NCI-H1930 (cell line): ENCODE results near the gene LRP6.
A peak's percentile ranks its signal among the peaks of the same experiment; 100 is the strongest.
"Not testable (repeated sequence)": the region's sequence is repeated elsewhere in the genome, so short reads cannot be mapped to it uniquely, and the experiment has no call there.

Experiments used
- DNase-seq, 2 experiments: peaks; one replicate each; lab custom pipeline; 2025; lab: John Stamatoyannopoulos, UW

The LRP6 gene

GRCh38 chr12:12266873-12267741 lies at the start of gene LRP6:
Gene LRP6 (minus strand): TSS chr12:12267044. CDS start chr12:12266735, 309 bp downstream.
- peak; percentile 88 to 94 for DNase-seq

DNA sequence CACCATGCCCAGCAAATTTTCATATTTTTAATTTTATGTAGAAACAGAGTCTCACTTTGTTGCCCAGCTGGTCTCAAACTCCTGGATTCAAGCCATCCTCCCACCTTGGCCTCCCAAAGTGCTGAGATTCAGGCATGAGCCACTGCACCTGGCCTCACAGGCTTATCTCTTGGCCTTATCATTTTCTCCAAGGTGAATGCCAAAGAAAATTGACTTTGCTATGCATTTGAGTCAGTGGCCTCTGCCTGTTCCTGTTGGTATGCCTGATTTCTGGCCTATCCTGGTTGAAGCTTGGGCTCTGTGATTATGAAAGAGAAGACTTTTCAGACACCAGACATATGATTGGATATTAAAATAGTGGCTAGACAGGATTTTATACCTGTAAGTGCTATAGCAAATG lies 49.0 kb upstream of the LRP6 start:
- DNase-seq: no peak

GRCh38 chr12:12310695-12311094 lies 43.9 kb upstream of the LRP6 start:
- DNase-seq: not testable (repeated sequence)

DNA sequence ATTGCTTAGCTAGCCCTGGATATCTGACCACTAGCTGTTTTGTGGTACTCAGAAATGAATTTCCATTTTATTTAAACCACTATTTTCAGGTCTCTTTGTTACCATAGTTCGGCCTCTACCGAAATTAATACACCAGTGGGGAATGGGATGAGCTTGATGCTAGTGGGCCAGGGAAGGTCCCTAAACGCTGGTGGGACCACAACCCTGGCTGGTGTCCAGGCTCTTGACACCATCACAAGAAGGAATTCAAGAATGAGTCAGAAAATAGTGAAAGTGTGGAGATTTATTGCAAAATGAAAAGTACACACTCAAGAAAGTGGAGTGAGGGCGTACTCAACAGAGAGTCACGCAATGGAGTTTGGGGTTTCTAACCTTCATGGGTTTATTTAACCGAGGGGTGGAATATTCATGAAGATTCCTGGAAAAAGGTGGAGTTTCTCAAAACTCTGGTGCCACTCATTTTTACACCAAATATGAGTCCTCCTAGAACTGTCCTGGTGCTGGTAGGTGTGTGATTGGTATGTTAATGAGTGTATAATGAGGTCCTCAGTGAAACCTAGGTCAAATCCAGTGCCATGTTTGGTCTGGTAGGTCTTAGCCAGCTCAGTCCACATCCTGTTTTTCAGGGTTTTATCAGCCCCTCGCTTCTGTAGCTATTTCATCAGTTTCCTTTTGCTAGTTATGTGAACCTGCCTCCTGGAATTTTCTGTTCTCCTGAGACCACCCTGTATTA lies 38.9 kb upstream of the LRP6 start:
- DNase-seq: no peak

DNA sequence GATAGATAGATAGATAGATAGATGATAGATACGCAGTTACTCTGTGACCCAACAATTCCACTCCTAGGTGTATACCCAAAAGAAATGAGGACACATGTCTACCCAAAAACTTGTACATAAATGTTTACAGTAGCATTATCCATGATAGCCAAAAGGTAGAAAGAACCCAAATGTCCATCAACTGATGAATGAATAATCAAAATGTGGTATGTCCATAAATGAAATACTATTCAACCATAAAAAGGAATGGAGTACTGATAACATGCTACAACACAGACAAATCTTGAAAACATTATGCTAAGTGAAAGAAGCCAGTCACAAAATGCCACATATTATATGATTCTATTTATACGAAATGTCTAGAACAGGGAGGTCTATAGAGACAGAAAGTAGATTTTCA lies 36.1 kb upstream of the LRP6 start:
- DNase-seq: no peak

GRCh38 chr12:12301122-12301521 lies 34.3 kb upstream of the LRP6 start:
- DNase-seq: no peak

DNA sequence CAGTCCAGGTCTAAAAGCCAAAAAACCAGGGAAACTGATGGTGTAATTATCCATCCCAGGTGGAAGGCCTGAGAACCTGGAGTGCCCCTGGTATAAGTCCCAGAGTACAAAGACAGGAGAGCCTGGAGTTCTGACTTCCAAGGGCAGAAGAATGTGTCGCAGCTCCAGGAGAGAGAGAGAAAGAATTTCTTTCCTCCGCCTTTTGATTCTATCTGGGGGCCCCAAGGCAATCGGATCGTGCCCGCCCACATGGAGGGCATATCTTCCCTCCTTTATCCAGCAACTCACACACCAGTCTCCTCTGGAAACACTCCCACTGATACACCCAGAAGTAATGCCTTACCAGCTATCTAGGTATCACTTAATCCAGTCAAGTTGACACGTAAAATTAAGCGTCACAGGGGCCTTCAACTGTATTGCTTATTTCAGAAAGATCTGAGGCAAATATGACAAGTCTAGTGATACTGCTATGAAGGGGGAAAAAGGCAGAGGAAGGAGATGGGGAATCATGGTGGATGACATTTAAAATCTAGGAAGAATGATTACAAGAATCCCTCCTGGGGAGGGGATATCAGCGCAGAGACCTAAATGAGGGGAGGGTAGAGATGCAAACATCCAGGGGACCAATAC lies 30.5 kb upstream of the LRP6 start:
- DNase-seq: no peak

GRCh38 chr12:12294215-12295005 lies 27.6 kb upstream of the LRP6 start:
- no peak for DNase-seq

DNA sequence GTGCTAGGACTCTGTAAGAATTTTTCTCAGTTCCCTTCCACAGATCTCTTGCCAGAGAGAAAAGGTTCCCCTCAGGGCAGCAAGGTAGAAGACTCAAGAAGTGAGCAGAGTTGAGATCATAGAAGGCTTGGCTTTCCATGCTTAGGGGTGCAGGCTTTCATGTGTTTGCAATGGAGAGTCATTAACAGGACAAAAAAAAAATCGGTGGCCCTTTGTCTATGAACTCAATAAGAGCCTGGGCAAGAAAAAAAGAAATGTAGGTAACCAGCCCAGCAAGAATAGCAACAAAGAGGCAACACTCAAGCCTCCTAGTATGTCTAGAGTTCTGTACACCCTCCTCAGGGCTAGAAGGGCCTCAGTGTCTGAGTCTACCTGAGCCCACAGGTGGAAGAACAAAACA lies 23.4 kb upstream of the LRP6 start:
- no peak for DNase-seq

DNA sequence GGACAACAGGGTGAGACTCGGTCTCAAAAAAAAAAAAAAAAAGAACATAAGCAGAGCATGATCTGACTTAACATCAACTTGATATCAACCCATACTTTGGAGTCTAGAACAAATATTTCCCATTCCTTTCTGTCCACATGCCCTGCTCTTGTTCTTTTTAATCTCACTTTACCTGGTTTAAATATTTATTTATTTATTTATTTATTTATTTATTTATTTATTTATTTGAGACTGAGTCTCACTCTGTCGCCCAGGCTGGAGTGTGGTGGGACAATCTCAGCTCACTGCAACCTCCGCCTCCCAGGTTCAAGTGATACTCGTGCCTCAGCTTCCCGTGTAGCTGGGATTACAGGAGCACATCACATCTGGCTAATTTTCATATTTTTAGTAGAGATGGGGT lies 19.6 kb upstream of the LRP6 start:
- DNase-seq: no peak

DNA sequence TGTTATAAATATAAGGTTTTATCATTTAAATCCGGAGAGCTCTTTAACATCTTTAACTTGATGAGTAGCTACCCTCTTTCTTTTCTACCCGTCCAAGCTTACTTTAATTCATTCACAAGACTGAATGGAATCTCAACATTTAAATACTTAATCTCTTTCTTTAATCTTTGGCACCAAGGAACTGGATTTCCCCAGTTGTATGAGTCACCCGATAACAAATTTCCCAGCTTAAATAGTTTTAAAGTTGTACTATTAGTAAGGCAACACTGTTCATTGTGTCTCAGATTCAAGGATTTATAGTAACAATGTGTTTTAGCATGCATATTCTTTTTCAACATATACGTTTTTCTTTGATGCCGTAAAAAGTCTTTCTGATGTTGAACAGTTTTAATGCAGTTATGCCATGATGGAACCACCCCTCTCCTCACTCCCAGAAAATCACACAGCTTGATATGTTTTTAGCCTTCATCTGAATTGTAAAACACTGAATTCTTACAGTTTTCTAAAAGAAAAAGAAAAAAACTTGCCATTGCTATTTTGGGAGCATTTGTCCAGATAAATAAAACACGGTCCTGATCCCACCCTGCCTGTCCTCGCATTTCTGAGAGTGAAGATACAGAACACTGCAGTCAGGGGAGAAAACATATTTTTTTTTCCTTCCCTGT lies 16.0 kb upstream of the LRP6 start:
- no peak for DNase-seq

DNA sequence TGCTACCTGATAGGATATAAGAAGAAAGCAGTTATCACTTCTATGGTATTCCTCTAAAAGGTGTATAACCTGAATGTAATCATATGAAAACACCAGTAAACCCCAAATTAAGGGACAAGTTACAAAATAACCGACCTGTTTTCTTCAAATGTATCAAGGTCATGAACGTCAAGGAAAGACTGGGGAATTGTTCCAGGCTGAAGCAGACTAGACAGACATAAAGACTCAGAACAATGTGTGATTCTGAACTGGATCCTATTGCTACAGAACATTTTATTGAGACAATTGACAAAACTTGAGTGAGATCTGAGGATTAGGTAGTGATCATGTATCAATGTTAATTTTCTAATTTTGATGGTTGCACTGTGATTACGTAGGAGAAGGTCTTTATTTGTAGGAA lies 15.4 kb upstream of the LRP6 start:
- DNase-seq: no peak

DNA sequence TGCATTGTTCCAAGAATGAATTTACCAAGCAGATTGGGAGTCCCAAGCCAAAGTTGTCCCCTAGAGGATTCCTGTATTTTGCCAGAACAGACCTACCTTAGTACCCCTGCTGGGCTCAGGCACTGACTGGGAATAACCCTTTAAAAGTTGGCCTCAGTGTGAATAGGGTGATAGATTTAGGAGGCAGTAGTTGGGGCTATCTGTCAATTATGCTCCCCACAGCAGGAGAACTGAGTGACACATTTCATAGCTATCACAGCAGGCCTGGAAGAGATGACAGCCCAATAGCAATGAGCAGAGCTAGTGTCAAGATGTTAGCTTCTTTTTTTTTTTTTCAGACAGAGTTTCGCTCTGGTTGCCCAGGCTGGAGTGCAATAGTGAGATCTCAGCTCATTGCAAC lies 14.3 kb upstream of the LRP6 start:
- no peak for DNase-seq

DNA sequence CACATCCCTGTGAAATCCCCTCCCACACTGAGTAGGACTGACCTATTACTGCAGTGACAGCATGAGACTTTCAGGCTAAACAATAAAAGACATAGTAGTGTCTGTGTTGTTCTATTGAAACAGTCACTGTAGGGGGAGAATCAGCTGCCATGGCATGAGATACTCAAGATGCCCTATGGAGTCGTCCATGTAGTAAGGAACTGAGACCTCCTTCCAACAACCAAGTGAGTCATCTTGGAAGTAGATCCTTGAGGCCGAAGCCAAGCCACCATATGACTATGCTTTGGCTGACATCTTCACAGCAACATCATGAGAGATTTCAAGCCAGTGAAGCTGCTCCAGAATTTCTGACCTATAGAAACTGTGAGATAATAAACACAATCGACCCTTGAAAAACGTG lies 12.1 kb upstream of the LRP6 start:
- no peak for DNase-seq

- no peak for DNase-seq
These were observed 9.0 kb upstream of the LRP6 start for GRCh38 chr12:12275874-12276273.

DNA sequence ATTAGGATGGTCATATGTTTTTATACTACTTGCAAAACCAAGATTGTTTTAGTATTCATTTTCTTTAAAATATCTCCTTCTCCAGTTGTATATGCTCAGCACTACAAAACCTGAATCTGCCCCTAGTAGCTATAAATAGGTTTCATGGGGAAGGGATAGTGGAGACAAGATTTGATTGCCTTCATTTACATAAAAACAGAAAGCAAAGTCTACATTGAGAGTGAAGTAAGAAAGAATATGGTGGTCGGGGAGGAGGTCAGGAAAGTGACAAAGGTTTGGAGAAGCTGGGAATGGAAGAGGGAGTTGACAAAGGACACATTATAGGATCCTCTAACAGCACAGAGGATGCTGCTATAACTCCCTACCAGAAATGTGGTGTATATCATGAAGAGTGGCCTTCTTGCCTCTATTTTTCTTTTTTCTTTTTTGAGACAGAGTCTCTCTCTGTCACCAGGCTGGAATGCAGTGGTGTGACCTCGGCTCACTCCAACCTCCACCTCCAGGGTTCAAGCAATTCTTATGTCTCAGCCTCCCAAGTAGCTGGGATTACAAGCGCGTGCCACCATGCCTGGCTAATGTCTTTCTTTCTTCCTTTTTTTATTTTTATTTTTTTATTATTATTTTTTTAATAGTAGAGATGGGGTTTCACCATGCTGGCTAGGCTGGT lies 6.6 kb upstream of the LRP6 start:
- no peak for DNase-seq

DNA sequence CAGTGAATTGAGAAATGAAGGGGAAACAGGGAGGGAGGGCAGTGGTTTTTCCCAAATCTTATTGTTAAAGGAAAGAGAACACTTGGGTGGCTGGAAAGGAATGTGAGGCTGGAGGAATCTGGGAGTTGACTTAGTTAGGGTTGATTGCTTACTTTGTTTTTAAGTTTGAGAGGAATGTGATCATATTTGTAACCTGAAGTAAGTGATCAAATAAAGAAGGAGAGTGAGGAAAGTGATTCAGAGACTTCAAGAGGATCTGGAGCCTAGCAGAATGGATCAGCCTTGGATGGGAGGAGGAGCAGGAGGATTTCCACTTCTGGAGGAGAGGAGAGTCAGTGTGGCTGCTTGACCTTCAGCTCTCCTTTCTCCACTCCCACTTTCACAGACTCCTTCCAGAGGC lies 6.0 kb upstream of the LRP6 start:
- DNase-seq: no peak

- no peak for DNase-seq
These were observed 3.4 kb upstream of the LRP6 start for GRCh38 chr12:12270226-12270625.

- DNase-seq: peak in 1 of 2 experiments; percentile 41
These were observed 927 bp upstream of the LRP6 start for GRCh38 chr12:12267742-12268200.

DNA sequence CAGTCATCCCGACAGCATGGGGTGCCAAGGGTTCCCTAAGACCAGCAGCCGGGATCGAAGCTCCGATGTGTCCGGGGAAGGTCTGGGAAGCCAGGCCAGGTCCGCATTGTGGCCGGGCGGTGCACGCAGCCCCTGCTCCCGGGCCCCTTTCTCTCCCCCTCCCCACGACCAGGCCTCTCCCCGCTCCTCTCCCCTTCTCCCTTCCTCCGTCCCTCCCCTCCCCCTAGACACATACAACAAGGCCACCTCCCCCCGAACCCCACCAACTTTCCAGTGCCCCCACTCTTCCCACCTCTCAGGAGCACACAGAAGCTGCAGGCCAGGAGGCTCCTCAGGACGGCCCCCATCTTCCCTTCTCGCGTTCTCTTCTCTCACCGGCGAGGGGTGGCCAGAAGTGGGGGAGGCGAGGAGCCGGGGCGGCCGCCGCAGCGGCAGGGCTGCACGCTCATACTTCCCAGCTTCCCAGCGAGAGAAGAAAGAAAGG lies 413 bp downstream of the LRP6 start:
- DNase-seq: no peak
